ENCODE measurements around the gene DMRTC2.

The DMRTC2 gene

DNA sequence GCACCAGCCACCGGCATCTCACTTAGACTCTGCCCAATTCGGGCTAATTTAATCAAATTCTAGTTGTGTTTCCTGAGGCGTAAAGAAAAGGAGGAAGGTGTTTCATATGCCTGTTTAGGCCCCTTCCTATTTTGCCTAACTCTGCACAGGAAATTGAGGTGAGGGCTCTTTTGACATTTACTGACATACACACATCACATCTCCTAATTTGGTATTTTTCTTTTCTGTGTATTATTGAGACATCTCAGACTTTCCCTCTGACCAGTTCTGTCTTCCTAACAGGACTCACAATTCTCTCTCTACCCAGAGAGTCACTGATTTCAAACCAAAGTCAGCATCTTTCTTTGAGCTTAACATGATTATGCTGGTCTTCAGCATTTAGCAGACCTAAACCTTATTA lies 40.5 kb upstream of the DMRTC2 start:
- no peak for DNase-seq (ENCODE audit: extremely low read depth, low read depth)
- TF ChIP-seq, protein P1, sequence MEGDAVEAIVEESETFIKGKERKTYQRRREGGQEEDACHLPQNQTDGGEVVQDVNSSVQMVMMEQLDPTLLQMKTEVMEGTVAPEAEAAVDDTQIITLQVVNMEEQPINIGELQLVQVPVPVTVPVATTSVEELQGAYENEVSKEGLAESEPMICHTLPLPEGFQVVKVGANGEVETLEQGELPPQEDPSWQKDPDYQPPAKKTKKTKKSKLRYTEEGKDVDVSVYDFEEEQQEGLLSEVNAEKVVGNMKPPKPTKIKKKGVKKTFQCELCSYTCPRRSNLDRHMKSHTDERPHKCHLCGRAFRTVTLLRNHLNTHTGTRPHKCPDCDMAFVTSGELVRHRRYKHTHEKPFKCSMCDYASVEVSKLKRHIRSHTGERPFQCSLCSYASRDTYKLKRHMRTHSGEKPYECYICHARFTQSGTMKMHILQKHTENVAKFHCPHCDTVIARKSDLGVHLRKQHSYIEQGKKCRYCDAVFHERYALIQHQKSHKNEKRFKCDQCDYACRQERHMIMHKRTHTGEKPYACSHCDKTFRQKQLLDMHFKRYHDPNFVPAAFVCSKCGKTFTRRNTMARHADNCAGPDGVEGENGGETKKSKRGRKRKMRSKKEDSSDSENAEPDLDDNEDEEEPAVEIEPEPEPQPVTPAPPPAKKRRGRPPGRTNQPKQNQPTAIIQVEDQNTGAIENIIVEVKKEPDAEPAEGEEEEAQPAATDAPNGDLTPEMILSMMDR (IDR thresholded peaks at IDR 0.05; ENCODE audit: low read depth, low read length), result no peak

DNA sequence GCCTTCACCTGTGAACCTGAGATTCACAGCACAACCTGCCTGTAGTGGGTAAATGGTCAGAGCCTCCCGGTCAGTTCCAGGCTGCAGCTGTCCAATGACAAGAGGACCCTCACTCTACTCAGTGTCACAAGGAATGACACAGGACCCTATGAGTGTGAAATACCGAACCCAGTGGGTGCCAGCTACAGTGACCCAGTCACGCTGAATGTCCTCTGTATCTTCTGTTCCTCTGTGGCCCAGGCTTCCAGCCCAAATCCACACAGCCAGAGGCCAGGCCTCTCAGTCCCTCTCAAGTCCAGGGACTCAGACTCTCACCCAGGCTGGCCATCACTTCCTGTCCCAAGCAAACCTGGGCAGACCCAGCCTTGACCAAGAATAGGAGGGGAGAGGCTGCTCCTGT lies 37.7 kb upstream of the DMRTC2 start:
- TF ChIP-seq, protein P1 (IDR thresholded peaks at IDR 0.05; ENCODE audit: low read depth, low read length), result no peak
- DNase-seq (ENCODE audit: extremely low read depth, low read depth), result no peak

DNA sequence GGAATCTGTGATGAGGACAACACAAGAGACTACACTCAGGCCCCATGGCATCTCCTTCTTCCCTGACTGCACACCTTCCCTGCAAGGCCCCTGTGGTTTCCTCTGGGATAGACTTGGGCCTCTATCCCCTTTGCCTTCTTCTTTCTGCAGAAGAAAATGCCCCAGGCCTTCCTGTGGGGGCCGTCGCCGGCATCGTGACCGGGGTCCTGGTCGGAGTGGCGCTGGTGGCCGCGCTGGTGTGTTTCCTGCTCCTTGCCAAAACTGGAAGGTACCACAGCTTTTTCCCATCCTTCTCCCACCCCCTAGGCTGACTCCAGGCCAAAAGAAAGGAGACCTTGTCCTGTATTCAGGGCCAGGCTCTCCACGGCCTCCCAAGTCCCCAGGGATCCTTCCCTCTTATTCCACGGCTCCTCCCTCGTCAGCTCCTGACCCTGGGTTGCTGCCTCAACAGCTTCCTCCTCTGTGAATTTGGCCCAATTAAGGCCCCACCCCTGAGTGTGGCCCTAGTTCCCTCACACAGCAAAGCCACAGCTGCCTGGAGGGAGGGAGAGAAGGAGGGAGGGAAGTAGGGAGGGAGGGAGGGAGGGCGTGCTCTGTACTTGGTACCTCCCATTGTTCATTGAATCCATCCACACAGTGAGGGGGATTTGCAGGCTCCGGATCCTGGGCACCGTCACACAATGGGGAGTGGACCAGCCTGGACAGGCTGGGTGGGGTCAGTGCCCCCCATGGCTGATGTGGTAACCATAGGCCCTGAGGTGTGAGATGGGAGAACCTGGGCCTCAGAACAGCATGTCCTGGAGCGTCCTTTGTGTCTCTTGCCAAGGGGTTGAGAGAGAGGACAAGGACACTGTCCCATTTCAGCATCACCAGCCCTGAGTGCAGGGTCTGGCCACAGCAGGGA lies 35.9 kb upstream of the DMRTC2 start:
- DNase-seq (ENCODE audit: extremely low read depth, low read depth), result no peak

DNA sequence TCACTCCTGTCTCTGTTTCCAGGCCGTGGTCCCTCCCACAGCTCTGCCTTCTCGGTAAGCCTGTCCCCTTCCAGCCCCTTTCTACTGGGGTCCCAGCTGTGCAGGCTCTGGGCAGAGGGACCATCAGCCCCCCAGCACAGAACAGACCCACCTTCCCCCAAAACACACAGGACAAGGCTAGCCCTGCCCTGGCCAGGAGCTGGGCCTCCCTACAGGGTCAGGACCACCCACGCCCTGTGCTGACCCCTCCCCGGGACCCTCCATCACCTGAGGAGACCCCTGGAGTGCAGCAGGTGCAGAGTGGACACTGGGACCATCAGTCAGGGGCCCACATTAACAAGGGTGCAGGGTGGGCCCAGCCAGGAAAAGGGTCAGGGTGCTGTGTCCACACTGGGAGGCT lies 34.5 kb upstream of the DMRTC2 start:
- TF ChIP-seq, protein P1 (IDR thresholded peaks at IDR 0.05; ENCODE audit: low read depth, low read length), result no peak
- DNase-seq (ENCODE audit: extremely low read depth, low read depth), result no peak

More for the DNA sequence above, 35.9 kb upstream of the DMRTC2 start:
- TF ChIP-seq, protein P1 (IDR thresholded peaks at IDR 0.05; ENCODE audit: low read depth, low read length), result no peak

DNA sequence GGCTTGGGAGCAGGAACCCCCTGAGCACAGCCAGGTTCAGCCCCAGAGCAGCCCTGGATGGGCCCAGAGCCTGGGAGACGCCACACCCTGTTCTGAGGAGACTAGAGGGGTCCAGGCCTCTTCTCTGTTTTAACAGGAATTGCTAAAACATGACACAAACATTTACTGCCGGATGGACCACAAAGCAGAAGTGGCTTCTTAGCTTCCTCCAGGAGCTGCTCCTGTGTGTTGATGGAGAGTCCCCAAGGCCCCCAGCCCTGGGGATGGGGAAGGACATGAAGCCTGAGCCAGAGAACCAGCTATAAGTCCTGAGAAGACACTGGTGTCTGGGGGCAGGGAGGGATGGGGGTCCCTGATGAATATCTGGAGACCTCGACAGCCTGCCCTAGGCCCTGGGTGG lies 33.8 kb upstream of the DMRTC2 start:
- no peak for DNase-seq (ENCODE audit: extremely low read depth, low read depth)
- TF ChIP-seq, protein P1 (IDR thresholded peaks at IDR 0.05; ENCODE audit: low read depth, low read length), result no peak

DNA sequence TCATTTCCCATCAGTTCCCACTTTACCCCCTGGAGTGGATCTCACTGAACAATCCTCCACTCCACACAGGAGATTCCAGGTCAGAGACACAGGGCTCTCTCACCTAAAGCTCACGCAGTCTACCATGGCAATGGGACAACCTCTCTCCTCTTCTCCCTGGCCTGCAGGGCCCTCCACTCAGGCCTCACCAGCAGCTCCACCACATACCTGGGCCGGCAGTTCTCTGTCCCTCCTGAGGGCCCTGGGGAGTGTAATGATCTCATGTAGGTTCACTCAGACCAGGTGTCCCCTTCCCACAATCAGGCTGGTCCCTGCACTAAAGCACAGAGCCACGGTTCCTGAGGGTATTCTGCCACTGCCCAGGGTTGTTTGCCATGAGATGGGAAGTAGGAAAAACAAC lies 32.9 kb upstream of the DMRTC2 start:
- DNase-seq (ENCODE audit: extremely low read depth, low read depth), result no peak
- TF ChIP-seq, protein P1 (IDR thresholded peaks at IDR 0.05; ENCODE audit: low read depth, low read length), result no peak

DNA sequence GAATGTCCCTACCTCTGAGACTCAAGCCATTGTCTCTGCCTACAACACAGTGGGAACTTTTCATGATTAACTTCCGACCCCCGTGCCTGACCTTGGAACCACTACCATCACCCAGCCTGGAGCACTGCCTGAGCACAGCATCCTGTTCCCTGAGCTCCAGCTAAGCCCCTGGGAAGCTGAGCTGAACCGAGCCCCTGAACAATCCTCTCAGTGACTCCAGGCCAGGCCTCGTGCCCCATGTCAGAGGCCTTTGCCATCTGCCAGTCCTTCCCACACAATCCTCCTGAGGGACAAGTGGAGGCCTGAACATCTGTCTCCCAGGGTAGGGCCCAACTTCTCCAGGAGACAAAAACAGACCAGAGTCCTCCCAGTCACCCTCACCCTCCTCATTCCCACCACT lies 30.9 kb upstream of the DMRTC2 start:
- TF ChIP-seq, protein P1 (IDR thresholded peaks at IDR 0.05; ENCODE audit: low read depth, low read length), result no peak
- DNase-seq (ENCODE audit: extremely low read depth, low read depth), result no peak

Measured in AG09319 (cell line).